ENCODE data around the gene HECTD1.
"Not testable (repeated sequence)": the region's sequence is repeated elsewhere in the genome, so short reads cannot be mapped to it uniquely, and the experiment has no call there.

The HECTD1 gene

DNA sequence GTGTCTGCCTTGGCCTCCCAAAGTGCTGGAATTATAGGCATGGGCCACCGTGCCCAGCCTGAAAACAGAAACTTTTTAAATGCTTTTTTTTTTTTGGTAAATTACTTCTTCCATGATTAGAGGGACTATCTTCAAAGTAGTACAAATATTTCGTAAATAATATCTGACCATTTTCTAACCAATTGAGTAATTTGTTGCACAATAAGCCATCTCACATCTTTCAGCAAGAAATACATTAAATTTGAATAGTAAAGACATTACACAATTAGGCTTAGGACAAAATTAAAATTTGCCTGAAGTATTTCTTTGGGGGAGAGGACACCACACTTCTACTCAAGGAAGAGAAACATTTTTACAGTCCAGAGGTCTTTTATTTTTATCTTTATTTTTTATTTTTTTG, 96.7 kb downstream of the HECTD1 start:
- intact Hi-C loops (cut with DNase I; ENCODE audit: low total_unique reads), result no loop called here
- no peak for DNase-seq
- TF ChIP-seq, protein P1, sequence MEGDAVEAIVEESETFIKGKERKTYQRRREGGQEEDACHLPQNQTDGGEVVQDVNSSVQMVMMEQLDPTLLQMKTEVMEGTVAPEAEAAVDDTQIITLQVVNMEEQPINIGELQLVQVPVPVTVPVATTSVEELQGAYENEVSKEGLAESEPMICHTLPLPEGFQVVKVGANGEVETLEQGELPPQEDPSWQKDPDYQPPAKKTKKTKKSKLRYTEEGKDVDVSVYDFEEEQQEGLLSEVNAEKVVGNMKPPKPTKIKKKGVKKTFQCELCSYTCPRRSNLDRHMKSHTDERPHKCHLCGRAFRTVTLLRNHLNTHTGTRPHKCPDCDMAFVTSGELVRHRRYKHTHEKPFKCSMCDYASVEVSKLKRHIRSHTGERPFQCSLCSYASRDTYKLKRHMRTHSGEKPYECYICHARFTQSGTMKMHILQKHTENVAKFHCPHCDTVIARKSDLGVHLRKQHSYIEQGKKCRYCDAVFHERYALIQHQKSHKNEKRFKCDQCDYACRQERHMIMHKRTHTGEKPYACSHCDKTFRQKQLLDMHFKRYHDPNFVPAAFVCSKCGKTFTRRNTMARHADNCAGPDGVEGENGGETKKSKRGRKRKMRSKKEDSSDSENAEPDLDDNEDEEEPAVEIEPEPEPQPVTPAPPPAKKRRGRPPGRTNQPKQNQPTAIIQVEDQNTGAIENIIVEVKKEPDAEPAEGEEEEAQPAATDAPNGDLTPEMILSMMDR (IDR thresholded peaks at IDR 0.05), result no peak
- H3K9me3 ChIP-seq, result no peaks in the 10 kb centered on the region
- H3K27me3 ChIP-seq, result no peaks in the 10 kb centered on the region
- H3K4me1 ChIP-seq, result no peaks in the 10 kb centered on the region
- H3K4me3 ChIP-seq, result no peak overlapping the region
- peaks cover 83 to 100% (median 92%) of the 10 kb centered on the region in 3 donors for H3K36me3 ChIP-seq
- no peak overlapping the region for H3K27ac ChIP-seq

- Histone ChIP-seq H3K36me3 (peaks cover 84 to 100% (median 94%) of the 10 kb centered on the region in 3 donors), H3K9me3 (no peaks in the 10 kb centered on the region), H3K27ac (no peak overlapping the region), H3K27me3 (no peaks in the 10 kb centered on the region), H3K4me3 (no peak overlapping the region), H3K4me1 (no peaks in the 10 kb centered on the region)
- no peak for DNase-seq
- intact Hi-C loops (cut with DNase I; ENCODE audit: low total_unique reads), result no loop called here
- TF ChIP-seq, protein P1 (IDR thresholded peaks at IDR 0.05), result no peak
These were observed 98.3 kb downstream of the HECTD1 start for GRCh38 chr14:31109257-31109656.

DNA sequence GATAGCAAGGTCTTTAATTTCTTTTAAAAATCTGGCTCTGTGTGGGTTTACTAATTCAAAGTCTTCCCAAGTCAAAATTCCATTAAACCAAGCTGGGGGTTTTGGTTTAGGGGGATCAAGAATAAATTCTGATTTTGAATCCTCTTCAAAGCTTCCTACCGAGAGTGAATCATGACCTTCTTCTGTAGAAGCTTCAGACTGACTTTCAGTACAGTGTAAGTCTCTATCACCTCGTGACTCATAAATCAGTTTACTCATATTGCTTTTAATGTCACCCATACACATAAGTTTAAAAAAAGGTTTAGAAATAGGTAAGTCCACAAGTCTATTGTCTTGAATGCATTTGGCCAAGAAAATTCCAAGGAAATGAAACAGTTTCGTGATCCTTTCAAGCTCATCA, 100.8 kb downstream of the HECTD1 start:
- DNase-seq, result no peak
- Histone ChIP-seq H3K27me3 (no peaks in the 10 kb centered on the region), H3K9me3 (no peaks in the 10 kb centered on the region), H3K27ac (no peak overlapping the region), H3K4me1 (no peaks in the 10 kb centered on the region), H3K4me3 (no peak overlapping the region), H3K36me3 (peaks cover 82 to 100% (median 94%) of the 10 kb centered on the region in 3 donors)
- intact Hi-C loops (cut with DNase I; ENCODE audit: low total_unique reads), result no loop called here
- TF ChIP-seq, protein P1 (IDR thresholded peaks at IDR 0.05), result no peak

DNA sequence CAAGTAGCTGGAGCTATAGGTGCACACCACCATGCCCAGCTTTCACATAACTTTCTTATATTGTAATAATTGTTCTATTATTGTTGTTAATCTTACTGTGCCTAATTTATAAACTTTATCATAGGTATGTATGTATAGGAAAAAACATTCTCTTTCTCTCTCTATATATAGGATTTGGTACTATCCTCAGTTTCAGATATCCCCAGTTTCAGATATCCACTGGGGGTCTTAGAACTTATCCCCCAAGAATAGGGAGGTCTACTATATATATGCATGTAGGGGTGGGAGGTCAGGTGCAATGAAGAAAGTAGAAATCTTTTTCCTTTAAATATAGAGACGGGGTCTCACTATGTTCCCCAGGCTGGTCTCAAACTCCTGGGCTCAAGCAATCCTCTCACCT, 110.5 kb downstream of the HECTD1 start:
- no peak for DNase-seq
- TF ChIP-seq, protein P1 (IDR thresholded peaks at IDR 0.05), result no peak
- H3K36me3 ChIP-seq, result peaks cover 38 to 47% (median 43%) of the 10 kb centered on the region in 3 donors
- peaks cover 0 to under 1% (median 0%) of the 10 kb centered on the region in 4 donors for H3K4me1 ChIP-seq
- no peaks in the 10 kb centered on the region for H3K27me3 ChIP-seq
- H3K9me3 ChIP-seq, result no peaks in the 10 kb centered on the region
- H3K4me3 ChIP-seq, result no peak overlapping the region
- no peak overlapping the region for H3K27ac ChIP-seq
- intact Hi-C loops (cut with DNase I; ENCODE audit: low total_unique reads), result loop anchor here (10.0 kb wide), 1 partner anchor 48 kb away; no protein-coding TSS in a partner anchor

GRCh38 chr14:31096255-31096654, 111.3 kb downstream of the HECTD1 start:
- Histone ChIP-seq H3K9me3 (no peaks in the 10 kb centered on the region), H3K27me3 (no peaks in the 10 kb centered on the region), H3K36me3 (peaks cover 30 to 39% (median 35%) of the 10 kb centered on the region in 3 donors), H3K27ac (no peak overlapping the region), H3K4me3 (no peak overlapping the region), H3K4me1 (peaks cover 0 to 9% (median under 1%) of the 10 kb centered on the region in 4 donors)
- no peak for DNase-seq
- intact Hi-C loops (cut with DNase I; ENCODE audit: low total_unique reads), result loop anchor here (10.0 kb wide), 1 partner anchor 49 kb away; no protein-coding TSS in a partner anchor
- TF ChIP-seq, protein P1 (IDR thresholded peaks at IDR 0.05), result no peak

GRCh38 chr14:31095817-31096216, 111.8 kb downstream of the HECTD1 start:
- H3K9me3 ChIP-seq, DNase-seq, H3K4me3 ChIP-seq, H3K27me3 ChIP-seq, H3K27ac ChIP-seq: not testable (repeated sequence)
- Histone ChIP-seq H3K36me3 (peaks cover 26 to 35% (median 31%) of the 10 kb centered on the region in 3 donors), H3K4me1 (peaks cover 0 to 13% (median 2%) of the 10 kb centered on the region in 4 donors)
- intact Hi-C loops (cut with DNase I; ENCODE audit: low total_unique reads), result loop anchor here (10.0 kb wide), 1 partner anchor 49 kb away; no protein-coding TSS in a partner anchor

DNA sequence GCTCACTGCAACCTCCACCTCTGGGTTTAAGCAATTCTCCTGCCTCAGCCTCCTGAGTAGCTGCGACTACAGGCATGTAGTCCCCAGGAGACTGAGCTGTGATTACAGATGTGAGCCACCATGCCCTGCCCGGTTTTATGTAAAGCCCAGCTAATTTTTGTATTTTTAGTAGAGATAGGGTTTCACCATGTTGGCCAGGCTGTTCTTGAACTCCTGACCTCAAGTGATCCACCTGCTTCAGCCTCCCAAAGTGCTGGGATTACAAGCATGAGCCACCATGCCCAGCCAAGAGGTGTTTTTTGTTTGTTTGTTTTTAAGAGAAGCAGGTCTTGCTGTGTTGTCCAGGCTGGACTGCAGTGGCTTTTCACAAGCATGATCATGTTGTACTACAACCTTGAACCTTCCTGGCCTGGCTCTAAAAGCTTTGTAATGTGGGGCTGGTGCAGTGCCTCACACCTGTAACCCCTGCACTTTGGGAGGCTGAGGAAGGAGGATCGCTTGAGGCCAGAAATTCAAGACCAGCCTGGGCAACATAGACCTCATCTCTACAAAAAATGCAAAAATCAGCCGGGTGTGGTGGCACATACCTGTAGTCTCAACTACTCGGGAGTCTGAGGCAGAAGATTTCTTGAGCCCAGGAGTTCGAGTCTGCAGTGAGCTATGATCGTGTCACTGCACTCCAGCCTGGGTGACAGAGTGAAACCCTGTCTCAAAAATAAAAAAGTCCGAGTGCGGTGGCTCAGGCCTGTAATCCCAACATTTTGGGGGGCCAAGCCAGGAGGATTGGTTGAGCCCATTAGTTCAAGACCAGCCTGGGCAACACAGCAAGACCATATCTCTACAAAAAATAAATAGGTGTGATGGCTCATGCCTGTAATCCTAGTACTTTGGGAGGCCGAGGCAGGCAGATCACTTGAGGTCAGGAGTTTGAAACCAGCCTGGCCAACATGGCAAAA, 113.4 kb downstream of the HECTD1 start:
- not testable (repeated sequence) for H3K27me3 ChIP-seq, H3K4me3 ChIP-seq, DNase-seq, H3K27ac ChIP-seq, H3K9me3 ChIP-seq
- Histone ChIP-seq H3K4me1 (peaks cover 0 to 18% (median 2%) of the 10 kb centered on the region in 4 donors), H3K36me3 (peaks cover 15 to 19% (median 19%) of the 10 kb centered on the region in 3 donors)
- intact Hi-C loops (cut with DNase I; ENCODE audit: low total_unique reads), result loop anchor here (10.0 kb wide), 1 partner anchor 51 kb away; no protein-coding TSS in a partner anchor
